Measurements from ENCODE around the gene GGT1. TPM values are rescaled to one million over a fixed set of nuclear protein-coding genes. Genes with fewer than 3 reads are reported as not detected.
"Not testable (repeated sequence)": the region's sequence is repeated elsewhere in the genome, so short reads cannot be mapped to it uniquely, and the experiment has no call there.

GGT1 gene
- total RNA-seq, 1 donor from 2014 or later = 166 TPM

- peak; percentile 53 for ATAC-seq
- DNase-seq (ENCODE audit: low spot score) = no peak
These were observed 19.5 kb upstream of the GGT1 start for GRCh38 chr22:24583221-24584165.

DNA sequence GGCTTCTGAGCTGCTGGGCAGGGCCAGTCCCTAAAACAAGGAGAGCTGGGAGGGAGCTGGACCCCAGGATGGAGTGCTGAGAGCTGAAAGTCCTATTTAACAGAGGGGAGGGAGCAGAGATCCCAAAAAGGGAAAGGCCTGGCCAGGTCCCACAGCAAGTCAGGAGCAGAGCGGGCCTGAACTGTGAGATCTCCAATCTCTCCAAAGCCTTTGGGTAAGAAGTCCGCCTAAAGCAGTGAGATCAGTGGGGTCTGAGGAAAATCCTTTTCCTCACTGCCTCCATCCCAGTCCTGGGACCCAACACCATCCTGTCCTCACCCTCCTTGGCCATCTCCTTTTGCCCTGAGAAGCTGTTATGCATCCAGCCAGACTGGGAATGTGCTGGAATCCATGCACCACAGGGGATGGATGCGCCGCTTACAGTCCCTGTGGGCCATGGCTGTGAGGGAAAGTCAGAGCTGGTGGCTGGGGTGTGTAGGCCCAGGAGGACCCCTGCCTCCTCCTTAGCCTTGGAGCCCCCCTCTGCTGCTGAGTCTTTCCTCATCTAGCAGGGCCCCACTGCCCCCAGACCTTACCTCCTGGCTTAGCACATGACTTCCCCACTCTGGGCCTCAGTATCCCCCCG, 18.7 kb upstream of the GGT1 start:
- ATAC-seq (no peak), DNase-seq (ENCODE audit: low spot score) (no peak)

DNA sequence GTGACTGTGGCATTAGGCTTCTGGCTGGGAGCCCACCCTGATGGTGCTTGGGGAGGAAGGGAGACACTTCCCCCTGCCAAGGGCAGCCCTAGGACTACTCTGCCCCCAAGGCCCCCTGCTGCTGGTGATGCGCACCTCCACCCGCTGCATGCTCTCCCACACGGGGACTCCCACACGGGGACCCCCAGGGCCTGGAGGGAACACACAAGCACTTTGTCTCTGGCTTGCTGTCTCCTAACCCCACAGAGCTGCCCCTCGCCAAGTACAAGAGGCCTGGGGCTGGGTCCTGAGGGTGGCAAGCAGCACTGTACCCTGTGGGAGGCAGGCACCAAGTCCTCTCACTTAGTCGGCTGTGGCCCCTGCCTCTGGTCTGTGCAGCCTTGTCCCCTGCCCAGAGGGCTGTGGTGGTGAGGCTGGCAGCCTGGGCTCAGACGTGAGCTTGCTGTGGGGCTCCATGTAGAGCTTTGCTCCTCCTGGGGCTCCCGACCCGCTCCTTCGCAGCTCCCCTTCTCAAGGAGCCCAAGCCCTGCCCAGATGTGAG, 18.1 kb upstream of the GGT1 start:
- no peak for ATAC-seq
- no peak for DNase-seq (ENCODE audit: low spot score)

- ATAC-seq = no peak
- no peak for DNase-seq (ENCODE audit: low spot score)
These were observed 17.5 kb upstream of the GGT1 start for GRCh38 chr22:24585461-24585860.

DNA sequence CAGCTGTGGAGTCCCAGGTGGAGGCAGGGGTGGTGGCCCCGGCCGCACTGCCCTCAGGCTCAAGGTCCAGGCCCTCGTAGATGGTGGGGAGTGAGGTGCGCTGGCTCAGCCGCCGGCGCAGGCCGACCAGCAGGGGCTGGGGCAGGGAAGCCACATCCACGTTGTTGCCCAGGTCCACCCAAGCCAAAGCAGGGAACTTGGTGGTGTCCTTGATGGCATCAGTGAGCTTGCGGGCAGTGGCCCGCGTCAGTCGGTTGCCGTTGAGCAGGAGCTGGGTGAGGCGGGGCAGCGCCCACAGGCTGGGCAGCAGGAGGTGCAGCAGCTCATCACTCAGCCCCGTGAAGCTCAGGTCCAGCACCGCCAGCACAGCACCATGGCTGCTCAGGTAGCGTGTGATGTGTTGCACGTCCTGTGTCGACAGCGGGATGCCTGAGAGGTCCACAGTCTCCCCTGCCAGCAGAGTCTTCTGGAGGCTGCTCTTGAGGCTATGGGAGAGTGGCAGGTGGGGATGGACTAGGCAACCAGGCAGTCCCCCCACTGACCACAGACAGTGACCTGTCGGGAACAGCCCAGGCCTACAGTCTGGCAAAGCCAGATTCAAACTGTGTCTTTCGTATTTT, 17.0 kb upstream of the GGT1 start:
- DNase-seq (ENCODE audit: low spot score) = no peak
- ATAC-seq = no peak

GRCh38 chr22:24587251-24587650, 15.7 kb upstream of the GGT1 start:
- DNase-seq (ENCODE audit: low spot score) (no peak), ATAC-seq (no peak)

DNA sequence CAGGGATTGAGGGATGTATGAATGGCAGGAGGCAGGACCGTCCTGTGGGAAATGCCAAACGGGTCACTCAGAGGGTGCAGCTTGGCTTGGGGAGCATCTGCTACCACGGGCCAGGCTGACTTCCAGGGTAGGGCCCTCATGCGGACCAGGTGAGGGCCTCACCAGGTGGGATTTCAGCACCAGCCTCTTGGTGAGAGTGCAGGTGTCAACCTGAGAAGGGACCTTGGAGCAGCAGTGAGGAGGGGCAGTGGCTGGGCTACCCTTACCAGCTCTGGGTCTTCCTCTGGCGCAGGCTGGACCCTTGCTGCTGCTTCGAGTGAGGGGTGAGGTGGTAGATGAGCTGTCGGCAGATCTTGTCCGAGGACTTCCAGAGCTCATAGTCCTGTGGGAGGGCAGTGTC, 15.0 kb upstream of the GGT1 start:
- ATAC-seq (no peak), DNase-seq (ENCODE audit: low spot score) (no peak)

DNA sequence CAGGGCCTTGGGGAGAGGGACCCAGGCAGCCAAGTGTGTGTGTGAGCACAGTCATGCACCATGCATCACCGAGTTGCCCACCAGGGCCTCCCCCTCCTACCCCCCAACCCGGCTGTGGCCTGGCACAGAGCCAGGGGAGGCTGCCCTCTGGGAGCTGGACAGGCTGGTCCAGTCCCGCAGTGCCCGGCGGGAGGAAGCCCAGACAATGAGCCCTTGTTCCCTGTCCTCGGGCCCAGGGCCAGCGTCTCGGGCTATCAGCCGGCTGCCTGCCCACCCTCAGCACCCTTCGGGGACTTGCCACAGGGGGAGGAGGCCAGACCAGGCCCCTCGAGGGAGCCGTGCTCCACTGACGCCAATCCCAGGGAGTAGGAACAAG, 14.6 kb upstream of the GGT1 start:
- no peak for DNase-seq (ENCODE audit: low spot score)
- no peak for ATAC-seq

DNA sequence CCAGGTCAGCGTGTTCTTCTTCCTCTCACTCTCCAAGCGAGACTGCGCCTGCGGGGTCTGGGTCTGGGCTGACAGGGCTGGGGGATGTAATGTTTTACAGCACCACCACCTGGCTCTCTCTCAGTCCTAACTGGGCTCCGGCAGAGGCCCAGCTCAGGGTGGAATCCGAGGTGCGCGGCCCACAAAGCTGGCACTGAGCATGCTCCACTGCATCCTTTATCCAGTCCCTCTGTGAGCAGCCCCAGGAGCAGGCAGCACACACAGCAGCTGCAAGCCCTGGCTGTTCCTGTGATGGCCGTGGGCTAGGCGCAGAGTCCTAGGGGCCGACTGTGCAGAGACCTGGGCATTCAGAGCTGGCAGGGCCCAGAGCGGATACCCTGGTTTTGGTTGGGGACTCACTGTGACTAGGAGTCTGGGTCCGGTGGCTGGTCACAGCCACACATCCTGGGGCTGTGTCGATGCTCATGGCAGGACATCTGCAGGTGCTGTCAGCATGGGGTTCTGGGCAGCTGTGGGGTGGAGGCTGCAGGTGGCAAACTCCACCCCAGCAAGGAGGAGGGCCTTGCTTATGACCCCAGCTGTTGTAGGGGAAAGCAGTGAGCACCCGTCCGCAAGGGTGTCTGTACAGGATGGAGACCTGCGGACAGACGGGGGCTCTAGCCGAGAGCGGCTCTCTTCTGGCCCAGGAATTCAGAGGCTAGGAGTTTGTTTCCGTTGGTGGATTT, 14.1 kb upstream of the GGT1 start:
- no peak for ATAC-seq
- DNase-seq (ENCODE audit: low spot score) = no peak

GRCh38 chr22:24589518-24590030, 13.4 kb upstream of the GGT1 start:
- ATAC-seq (no peak), DNase-seq (ENCODE audit: low spot score) (no peak)

DNA sequence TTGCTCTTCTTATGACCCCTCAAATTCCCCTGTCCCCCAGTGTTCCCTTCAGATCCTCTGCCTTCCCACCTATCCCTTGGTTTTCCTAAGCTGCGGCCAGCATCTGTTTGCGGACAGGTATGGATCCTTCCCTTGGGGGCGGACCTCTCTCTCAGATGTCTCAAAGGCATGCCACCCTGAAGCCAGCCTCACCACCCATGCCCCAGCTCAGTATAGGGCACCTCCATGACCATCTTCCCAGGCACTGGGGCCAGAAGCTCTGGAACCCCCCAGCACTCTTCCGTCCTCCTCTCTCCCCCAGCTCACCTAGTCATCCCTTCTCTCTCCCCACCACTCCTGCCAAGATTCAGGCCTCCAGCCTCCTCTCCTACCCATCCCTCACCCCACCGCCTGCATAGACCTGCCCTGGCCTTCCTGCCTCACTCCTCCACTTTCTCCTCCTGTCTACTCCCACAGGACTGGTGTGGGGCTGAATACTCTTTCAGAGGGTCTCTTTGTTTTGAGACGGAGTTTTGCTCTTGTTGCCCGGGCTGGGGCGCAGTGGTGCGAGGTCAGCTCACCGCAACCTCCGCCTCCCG, 12.3 kb upstream of the GGT1 start:
- ATAC-seq = no peak
- no peak for DNase-seq (ENCODE audit: low spot score)

DNA sequence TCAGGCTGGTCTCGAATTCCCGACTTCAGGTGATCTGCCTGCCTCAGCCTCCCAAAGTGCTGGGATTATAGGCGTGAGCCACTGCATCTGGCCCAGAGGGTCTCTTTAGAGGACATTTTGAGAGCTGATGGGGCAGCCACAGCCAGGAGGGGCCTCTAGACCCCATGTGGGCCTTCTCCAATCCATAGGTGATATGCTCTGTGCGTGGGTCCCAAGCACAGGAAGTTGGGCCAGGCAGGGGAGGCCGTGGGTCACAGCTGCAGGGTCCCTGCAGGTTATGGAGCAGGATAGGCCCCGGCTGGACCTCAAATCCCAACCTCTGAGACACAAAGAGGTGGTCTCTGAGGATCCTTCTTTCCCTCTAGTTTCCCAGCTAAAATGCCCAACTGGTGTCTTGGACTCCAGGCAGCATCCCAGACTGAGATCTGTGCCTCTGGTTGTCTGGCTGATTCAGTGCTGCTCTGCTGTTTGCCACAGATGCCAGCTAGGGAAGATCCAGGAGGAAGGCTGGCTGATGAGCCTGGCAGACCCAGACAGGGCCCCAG, 11.6 kb upstream of the GGT1 start:
- no peak for DNase-seq (ENCODE audit: low spot score)
- ATAC-seq = no peak

- no peak for DNase-seq (ENCODE audit: low spot score)
- no peak for ATAC-seq
These were observed 10.7 kb upstream of the GGT1 start for GRCh38 chr22:24592058-24592850.

- peak; percentile 98 for DNase-seq (ENCODE audit: low spot score)
- peak; percentile 83 for ATAC-seq
These were observed 10.0 kb upstream of the GGT1 start, which contains the start of gene LRRC75B for GRCh38 chr22:24592851-24593558. LRRC75B (minus strand) TSS chr22:24593073; CDS start chr22:24593039, 34 bp downstream.

DNA sequence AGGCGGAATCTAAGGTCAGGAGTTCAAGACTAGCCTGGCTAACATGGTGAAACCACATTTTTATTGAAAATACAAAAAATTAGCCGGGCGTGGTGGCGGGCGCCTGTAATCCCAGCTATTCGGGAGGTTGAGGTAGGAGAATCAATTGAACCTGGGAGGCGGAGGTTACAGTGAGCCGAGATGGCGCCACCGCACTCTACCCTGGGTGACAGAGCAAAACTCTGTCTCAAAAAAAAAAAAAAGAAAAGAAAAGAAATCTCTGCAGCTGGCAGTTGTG, 9.5 kb upstream of the GGT1 start:
- not testable (repeated sequence) for ATAC-seq; DNase-seq (ENCODE audit: low spot score)

DNA sequence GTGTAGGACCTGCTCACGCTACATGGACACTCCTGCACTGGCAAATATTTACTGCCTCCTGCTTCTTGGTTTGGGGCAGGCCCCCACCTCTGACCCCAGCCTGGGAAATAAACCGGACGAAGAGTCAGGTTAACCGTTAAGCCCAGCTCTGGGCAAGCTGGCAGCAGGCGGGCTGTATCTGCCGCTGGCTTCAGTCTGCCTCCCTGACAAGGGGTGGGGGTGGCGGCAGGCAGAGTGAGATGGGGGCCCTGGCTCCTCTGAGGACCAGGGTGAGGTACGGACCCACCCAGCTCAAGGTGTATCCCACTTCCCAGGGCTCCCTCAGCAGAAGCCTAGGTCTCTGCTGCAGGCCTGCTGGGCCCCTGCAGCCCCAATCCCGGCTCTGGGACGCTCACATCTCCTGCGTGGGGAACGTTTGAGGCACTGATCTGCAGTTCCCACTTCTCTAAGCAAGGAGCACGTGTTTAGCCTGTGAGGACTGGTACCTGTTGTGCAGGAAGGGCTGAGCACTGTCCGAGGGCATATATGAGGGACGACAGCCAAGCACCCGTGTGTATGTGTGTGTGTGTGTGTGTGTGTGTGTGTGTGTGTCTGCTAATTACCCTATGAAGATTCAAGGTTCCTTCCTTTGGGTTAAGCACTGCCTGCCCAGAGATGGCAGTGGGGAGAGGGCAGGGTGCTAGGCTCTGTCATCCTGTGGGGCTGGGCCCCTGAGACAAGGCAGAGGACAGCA, 9.0 kb upstream of the GGT1 start:
- DNase-seq (ENCODE audit: low spot score) (peak; percentile 91), ATAC-seq (peak; percentile 72)

DNA sequence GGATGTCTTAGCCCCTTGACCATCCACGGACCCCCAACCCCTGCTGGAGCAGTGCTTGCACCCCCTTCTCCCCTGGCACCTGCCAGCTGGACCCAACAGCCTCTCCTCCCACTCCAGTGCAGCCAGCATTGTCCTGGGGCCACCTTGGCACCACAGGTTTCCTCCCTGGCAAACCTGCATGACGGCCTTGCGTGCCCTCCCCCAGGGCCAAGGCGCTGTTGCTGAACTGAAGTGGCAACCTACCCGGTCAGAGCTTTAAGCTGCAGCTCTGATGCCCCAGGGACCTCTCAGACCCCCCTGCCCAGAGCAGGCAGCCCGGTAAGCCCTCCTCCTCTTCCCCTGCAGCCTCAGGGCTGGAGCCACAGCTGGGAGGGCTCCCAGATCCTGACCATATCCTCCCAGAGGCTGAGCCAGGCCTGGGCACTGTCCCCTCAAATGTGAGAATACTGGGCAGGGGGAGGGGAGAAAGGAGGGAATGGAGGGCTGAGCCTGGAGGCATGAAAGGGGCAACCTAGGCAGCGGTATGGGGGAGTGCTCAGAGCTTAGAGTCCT, 8.3 kb upstream of the GGT1 start:
- peak; percentile 12 for ATAC-seq
- DNase-seq (ENCODE audit: low spot score) = no peak

DNA sequence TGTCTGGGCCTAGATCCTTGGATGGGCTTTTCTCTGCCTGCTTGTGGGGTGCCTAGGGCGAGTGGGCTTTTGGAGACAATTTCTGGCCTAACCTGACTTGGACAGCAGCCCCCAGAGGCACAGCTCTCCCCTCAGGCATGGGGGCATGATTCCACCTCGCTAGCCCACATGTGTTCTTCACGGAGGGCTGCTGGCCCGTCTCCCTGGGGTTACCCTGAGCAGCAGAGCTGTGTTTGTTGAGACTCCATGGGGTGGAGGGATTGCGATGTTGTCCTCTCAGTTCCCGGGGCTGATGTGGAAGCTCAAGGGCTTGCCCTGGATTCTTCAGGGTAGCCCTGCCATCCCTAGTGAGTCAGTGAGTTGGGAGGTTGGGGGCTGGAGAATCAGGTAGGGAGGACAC, 7.8 kb upstream of the GGT1 start:
- ATAC-seq = no peak
- DNase-seq (ENCODE audit: low spot score) = no peak
